ENCODE results near the gene CHST11. TPM values are rescaled to one million over a fixed set of nuclear protein-coding genes. Genes with fewer than 3 reads are reported as not detected.
A peak's percentile ranks its signal among the peaks of the same experiment; 100 is the strongest.

CHST11 gene
- total RNA-seq, 4 donors from 2014 or later, result 20.8 to 56.7 (median 26.5) TPM

DNA sequence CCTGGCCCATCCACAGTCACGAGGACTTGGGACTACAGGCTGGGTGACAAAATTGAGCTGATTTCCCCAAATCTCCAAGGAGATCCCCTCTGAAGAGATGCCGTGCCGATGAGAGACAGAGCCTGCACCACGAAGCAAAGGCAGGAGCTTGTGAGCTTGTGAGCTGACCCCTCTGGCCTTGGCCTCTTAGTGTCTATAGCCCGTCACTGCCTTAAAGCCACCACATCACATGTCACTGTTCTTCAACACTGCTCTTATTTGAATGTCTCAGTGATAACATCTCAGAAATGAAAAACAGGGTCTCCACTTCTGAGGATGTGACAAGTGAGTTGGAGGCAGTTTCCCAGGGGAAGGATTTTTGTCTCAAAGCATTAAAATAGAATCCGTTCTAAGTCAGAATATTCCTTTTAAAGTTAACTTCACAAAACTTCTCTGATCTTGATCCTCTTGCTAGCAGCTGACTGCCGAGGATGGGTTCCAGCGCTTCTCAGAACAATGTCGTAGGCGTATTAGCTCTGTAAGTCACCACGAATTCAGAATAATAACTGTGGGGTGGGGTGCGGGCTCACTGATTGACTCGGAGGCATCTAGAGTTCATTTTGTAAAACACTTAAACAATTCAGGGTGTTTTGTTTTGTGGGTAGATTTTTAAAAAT is 37.5 kb downstream of the CHST11 start:
- Histone ChIP-seq H3K36me3 (no peaks in the 10 kb centered on the region), H3K9me3 (no peaks in the 10 kb centered on the region), H3K4me1 (peaks cover 0 to 28% (median 10%) of the 10 kb centered on the region in 4 donors), H3K27me3 (no peaks in the 10 kb centered on the region), H3K27ac (peak overlapping the region; percentile 15 to 74 (median 38)), H3K4me3 (peak overlapping the region in 1 of 4 donors; percentile 19)
- no peak for DNase-seq (ENCODE audit: low spot score in 2 of 2)
- TF ChIP-seq CTCF (IDR thresholded peaks at IDR 0.05), result no peak
- no peak for TF ChIP-seq POLR2A (IDR thresholded peaks at IDR 0.05)
- TF ChIP-seq EP300 (IDR thresholded peaks at IDR 0.05), result no peak
- WGBS, 2 donors, result 50 to 58% methylated on average over 13 of the region's 13 CpGs

GRCh38 chr12:104494793-104495158 is 38.0 kb downstream of the CHST11 start:
- Histone ChIP-seq H3K27ac (peak overlapping the region; percentile 15 to 74 (median 38)), H3K36me3 (no peaks in the 10 kb centered on the region), H3K27me3 (no peaks in the 10 kb centered on the region), H3K4me3 (peak overlapping the region in 2 of 4 donors; percentile 2 to 19), H3K9me3 (no peaks in the 10 kb centered on the region), H3K4me1 (peaks cover 0 to 28% (median 10%) of the 10 kb centered on the region in 4 donors)
- no peak for DNase-seq (ENCODE audit: low spot score in 2 of 2)
- TF ChIP-seq POLR2A (IDR thresholded peaks at IDR 0.05), result no peak
- no peak for TF ChIP-seq CTCF (IDR thresholded peaks at IDR 0.05)
- TF ChIP-seq EP300 (IDR thresholded peaks at IDR 0.05), result no peak
- 44 to 51% methylated on average over 5 of the region's 5 CpGs for WGBS, 2 donors

DNA sequence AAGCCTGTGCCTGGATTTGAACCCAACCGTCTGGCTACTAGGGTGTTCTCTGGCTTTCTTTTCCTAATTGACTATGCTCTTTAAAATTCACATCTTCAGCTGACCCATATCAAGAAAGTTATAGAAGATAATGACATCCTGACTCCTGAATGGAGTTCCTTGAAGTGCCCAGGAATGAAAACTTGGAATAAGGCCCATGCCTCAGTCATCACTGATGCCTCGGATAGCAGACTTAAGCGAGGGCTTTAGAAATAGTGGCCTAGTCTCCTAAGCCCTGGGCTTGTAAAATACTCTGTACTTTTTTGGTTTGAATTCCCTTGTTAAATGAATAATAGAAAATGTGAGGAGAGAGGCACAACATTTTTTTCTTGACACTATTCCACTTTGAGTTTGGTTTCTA is 39.0 kb downstream of the CHST11 start:
- TF ChIP-seq EP300 (IDR thresholded peaks at IDR 0.05) (no peak), POLR2A (IDR thresholded peaks at IDR 0.05) (no peak), CTCF (IDR thresholded peaks at IDR 0.05) (no peak)
- peak overlapping the region in 2 of 4 donors; percentile 57 to 74 for H3K27ac ChIP-seq
- 69 to 73% methylated on average over 3 of the region's 3 CpGs for WGBS, 2 donors
- H3K27me3 ChIP-seq, result no peaks in the 10 kb centered on the region
- peaks cover 0 to 28% (median 12%) of the 10 kb centered on the region in 4 donors for H3K4me1 ChIP-seq
- H3K36me3 ChIP-seq, result no peaks in the 10 kb centered on the region
- H3K4me3 ChIP-seq, result no peak overlapping the region
- no peak for DNase-seq (ENCODE audit: low spot score in 2 of 2)
- no peaks in the 10 kb centered on the region for H3K9me3 ChIP-seq

DNA sequence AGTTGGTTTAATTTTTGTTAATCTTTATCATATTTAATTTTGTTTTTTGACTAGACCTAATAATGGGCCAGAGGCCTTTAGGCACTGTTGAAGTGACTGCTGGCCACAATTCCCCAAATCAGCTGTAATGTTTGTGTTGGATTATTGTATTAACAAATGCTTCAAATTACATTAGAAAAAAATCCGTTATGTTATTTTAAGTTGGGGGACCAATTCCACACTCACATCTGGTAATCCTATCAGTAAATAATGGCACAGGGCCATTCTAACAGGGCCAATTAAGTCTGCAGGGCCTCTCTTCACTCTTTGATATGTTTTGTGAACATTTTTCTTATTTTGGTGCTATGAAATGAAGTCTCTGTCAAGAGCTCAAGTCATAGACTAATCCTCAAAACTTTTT is 39.6 kb downstream of the CHST11 start:
- Histone ChIP-seq H3K4me1 (peaks cover 0 to 28% (median 12%) of the 10 kb centered on the region in 4 donors), H3K36me3 (no peaks in the 10 kb centered on the region), H3K9me3 (no peaks in the 10 kb centered on the region), H3K27me3 (no peaks in the 10 kb centered on the region), H3K4me3 (no peak overlapping the region), H3K27ac (peak overlapping the region in 2 of 4 donors; percentile 57 to 74)
- WGBS, 2 donors, result 54% methylated on average over 1 of the region's 1 CpG
- DNase-seq (ENCODE audit: low spot score in 2 of 2), result no peak
- TF ChIP-seq EP300 (IDR thresholded peaks at IDR 0.05), result no peak
- TF ChIP-seq CTCF (IDR thresholded peaks at IDR 0.05), result no peak
- TF ChIP-seq POLR2A (IDR thresholded peaks at IDR 0.05), result no peak

DNA sequence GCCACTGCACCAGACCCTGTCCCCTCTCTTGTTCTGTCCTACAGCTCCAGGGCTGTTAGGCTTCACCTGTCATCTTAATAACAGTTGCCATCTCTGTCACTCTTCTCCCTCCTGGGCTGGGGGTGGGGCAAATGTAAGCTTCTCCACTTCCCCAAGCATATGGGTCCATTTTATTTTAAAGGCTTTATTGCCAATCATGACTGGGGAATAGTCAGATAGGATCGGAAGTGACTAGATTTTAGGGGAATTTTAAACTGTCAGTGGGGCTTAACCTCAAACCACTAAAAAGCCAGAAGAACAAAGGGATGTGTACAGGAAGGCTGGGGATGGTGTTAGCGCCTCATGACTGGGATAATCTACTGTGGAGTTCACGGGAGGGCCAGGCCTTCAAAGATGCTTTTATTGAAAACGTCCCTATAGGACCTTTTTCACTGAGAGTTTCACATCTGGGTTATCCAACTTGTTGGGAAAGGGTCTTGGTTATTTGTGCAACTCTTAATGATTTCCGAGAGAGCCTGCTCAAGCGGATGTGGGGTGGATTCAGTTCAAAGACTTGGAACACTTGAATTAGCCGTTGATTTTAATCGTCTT is 41.6 kb downstream of the CHST11 start:
- Histone ChIP-seq H3K36me3 (no peaks in the 10 kb centered on the region), H3K4me3 (no peak overlapping the region), H3K9me3 (no peaks in the 10 kb centered on the region), H3K4me1 (peaks cover 0 to 28% (median 12%) of the 10 kb centered on the region in 4 donors), H3K27me3 (no peaks in the 10 kb centered on the region), H3K27ac (no peak overlapping the region)
- 73 to 83% methylated on average over 8 of the region's 8 CpGs for WGBS, 2 donors
- no peak for DNase-seq (ENCODE audit: low spot score in 2 of 2)
- TF ChIP-seq EP300 (IDR thresholded peaks at IDR 0.05) (no peak), CTCF (IDR thresholded peaks at IDR 0.05) (no peak), POLR2A (IDR thresholded peaks at IDR 0.05) (no peak)
